HCT116 (cell line): ENCODE measurements around the gene PDE1C. TPM values are rescaled to one million over a fixed set of nuclear protein-coding genes. Genes with fewer than 3 reads are reported as not detected.

Source experiments
- ATAC-seq: fragments of 200-7000 bp; cut with Tn5 transposase; 2 replicates; pipeline ENCODE4 v1.9.1; 2020; ENCODE audit warnings: mild to moderate bottlenecking, moderate library complexity
- BruUV-seq: library from RNA; stranded (reverse); fragments of 400-500 nt; replicated peaks from 2 replicates; lab custom pipeline; 2021; lab: Mats Ljungman, UMichigan
- CTCF ChIA-PET: fragments of 300-600 bp; sonication (Branson Sonifier 250); formaldehyde crosslinking; loops from one replicate; lab custom pipeline; 2021; ENCODE audit warnings: antibody characterized with exemption; lab: Charles Lee
- POLR2A ChIA-PET: fragments of 300-600, 350-600 bp; sonication (Branson Sonifier 250); formaldehyde crosslinking; loops from one replicate; lab custom pipeline; 2021; ENCODE audit warnings: antibody characterized with exemption; lab: Charles Lee
- RAD21 ChIA-PET, 2 experiments: fragments of 300-600 bp; sonication (Branson Sonifier 250); formaldehyde crosslinking; loops; one replicate each; lab custom pipeline; 2023; ENCODE audit warnings: low total read pairs in 2 of 2; ENCODE audit not compliant: uncharacterized antibody in 2 of 2, unreplicated experiment in 2 of 2, low non-redundant PET in 1 of 2; lab: Charles Lee
- DNase-seq: peaks from one replicate; pipeline ENCODE4 v3.0.0-alpha.2; 2010; ENCODE audit warnings: low read depth, low spot score
- H2AFZ ChIP-seq: fragments of 200-600 bp; shearing (Covaris generic), sonication (generic); 2 replicates; pipeline ENCODE4 v1.6.1; 2017; ENCODE audit warnings: low read depth, mixed run types, mixed read lengths, antibody characterized with exemption, low read length; ENCODE audit not compliant: poor library complexity, severe bottlenecking
- H3K27ac ChIP-seq: 2 replicates; pipeline ENCODE4 v1.5.1; 2012; ENCODE audit warnings: low read depth, low read length
- H3K27me3 ChIP-seq: fragments of 200-600 bp; sonication (generic); 2 replicates; pipeline ENCODE4 v1.6.1; 2016; ENCODE audit warnings: mixed run types, low read length, mixed read lengths; ENCODE audit not compliant: insufficient read depth
- H3K36me3 ChIP-seq, 2 experiments: fragments of 200-500 bp in 1 of 2; fragments of 200-600 bp in 1 of 2; sonication (Bioruptor generic) in 1 of 2; sonication (generic) in 1 of 2; 2 replicates each; pipeline versions ENCODE4 v1.5.1 to v1.6.1; 2014 to 2016; ENCODE audit warnings: low read length in 2 of 2, inconsistent platforms in 1 of 2, mixed read lengths in 1 of 2, mixed run types in 1 of 2; ENCODE audit not compliant: insufficient read depth in 2 of 2, control insufficient read depth in 1 of 2
- H3K4me1 ChIP-seq, 2 experiments: fragments of 200-600 bp in 1 of 2; sonication (generic) in 1 of 2; 2 replicates each; pipeline versions ENCODE4 v1.5.1 to v1.6.1; 2012 to 2017; ENCODE audit warnings: low read length in 2 of 2, inconsistent platforms in 1 of 2, mild to moderate bottlenecking in 1 of 2, mixed read lengths in 1 of 2, mixed run types in 1 of 2, moderate library complexity in 1 of 2; ENCODE audit not compliant: insufficient read depth in 2 of 2, control insufficient read depth in 1 of 2
- H3K4me2 ChIP-seq: fragments of 200-600 bp; sonication (generic); 2 replicates; pipeline ENCODE4 v1.6.1; 2017; ENCODE audit warnings: mixed run types, low read length, mixed read lengths
- H3K4me3 ChIP-seq, 2 experiments: fragments of 200-600 bp in 1 of 2; sonication (generic) in 1 of 2; replicated peaks in 1 of 2; 2 replicates each; pipeline ENCODE4 v1.5.1; 2011 to 2016; ENCODE audit warnings: low read length in 2 of 2, control low read depth in 1 of 2, low read depth in 1 of 2, mild to moderate bottlenecking in 1 of 2, mixed read lengths in 1 of 2, mixed run types in 1 of 2
- H3K79me2 ChIP-seq: fragments of 200-600 bp; sonication (generic); 2 replicates; pipeline ENCODE4 v1.6.1; 2017; ENCODE audit warnings: mild to moderate bottlenecking, mixed run types, low read length, moderate library complexity, mixed read lengths; ENCODE audit not compliant: insufficient read depth
- H3K9ac ChIP-seq: fragments of 200-600 bp; sonication (generic); 2 replicates; pipeline ENCODE4 v1.6.1; 2016; ENCODE audit warnings: low read length, mixed read lengths
- H3K9me2 ChIP-seq: fragments of 200-600 bp; sonication (generic), shearing (Covaris generic); 2 replicates; pipeline ENCODE4 v1.6.1; 2017; ENCODE audit warnings: mixed run types, mild to moderate bottlenecking, moderate library complexity; ENCODE audit not compliant: insufficient read depth
- H3K9me3 ChIP-seq, 2 experiments: fragments of 200-500 bp in 1 of 2; fragments of 200-600 bp in 1 of 2; sonication (Bioruptor generic) in 1 of 2; sonication (generic) in 1 of 2; 2 replicates each; pipeline ENCODE4 v1.6.1; 2014 to 2017; ENCODE audit warnings: low read length in 2 of 2, mixed read lengths in 2 of 2, inconsistent platforms in 1 of 2, low read depth in 1 of 2, mild to moderate bottlenecking in 1 of 2, mixed run types in 1 of 2, moderate library complexity in 1 of 2; ENCODE audit not compliant: control insufficient read depth in 1 of 2, insufficient read depth in 1 of 2
- H4K20me1 ChIP-seq: fragments of 200-600 bp; sonication (generic), shearing (Covaris generic); 2 replicates; pipeline ENCODE4 v1.6.1; 2017; ENCODE audit warnings: mixed run types, mild to moderate bottlenecking, moderate library complexity; ENCODE audit not compliant: insufficient read depth
- CBX3 ChIP-seq: IDR thresholded peaks from 2 replicates; pipeline ENCODE4 v1.6.1; 2012; ENCODE audit warnings: low read depth
- CEBPB ChIP-seq: IDR thresholded peaks from 2 replicates; pipeline ENCODE4 v1.6.1; 2012; ENCODE audit warnings: low read depth
- ELF1 ChIP-seq: IDR thresholded peaks from 2 replicates; pipeline ENCODE4 v1.6.1; 2012; ENCODE audit warnings: low read depth, borderline replicate concordance
- EZH2 ChIP-seq: fragments of 200-600 bp; sonication (generic); IDR thresholded peaks from 2 replicates; pipeline ENCODE4 v1.6.1; 2017; ENCODE audit warnings: antibody characterized with exemption, mixed run types
- FOSL1 ChIP-seq: IDR thresholded peaks from 2 replicates; pipeline ENCODE4 v1.6.1; 2012; ENCODE audit warnings: low read depth
- JUND ChIP-seq: IDR thresholded peaks from 2 replicates; pipeline ENCODE4 v1.6.1; 2012
- POLR2A ChIP-seq: IDR thresholded peaks from 2 replicates; pipeline ENCODE4 v1.7.0; 2011; ENCODE audit warnings: borderline replicate concordance; ENCODE audit not compliant: insufficient read depth, insufficient read length; ENCODE audit errors: extremely low read depth
- POLR2AphosphoS5 ChIP-seq: IDR thresholded peaks from 2 replicates; pipeline ENCODE4 v1.6.1; 2011; ENCODE audit warnings: mild to moderate bottlenecking, low read depth, low read length, moderate library complexity
- RAD21 ChIP-seq: IDR thresholded peaks from 2 replicates; pipeline ENCODE4 v1.6.1; 2012; ENCODE audit warnings: low read depth, mild to moderate bottlenecking
- SIN3A ChIP-seq: IDR thresholded peaks from 2 replicates; pipeline ENCODE4 v1.6.1; 2012; ENCODE audit warnings: low read depth
- SP1 ChIP-seq: IDR thresholded peaks from 2 replicates; pipeline ENCODE4 v1.6.1; 2012; ENCODE audit warnings: low read depth
- SRF ChIP-seq: IDR thresholded peaks from 2 replicates; pipeline ENCODE4 v1.6.1; 2012; ENCODE audit warnings: low read depth
- TCF7L2 ChIP-seq: IDR thresholded peaks from 2 replicates; pipeline ENCODE4 v1.7.0; 2011; ENCODE audit warnings: borderline replicate concordance, inconsistent platforms; ENCODE audit not compliant: insufficient read depth, insufficient read length; ENCODE audit errors: extremely low read depth
- ZFX ChIP-seq: fragments of 450-650 bp; IDR thresholded peaks from 2 replicates; pipeline ENCODE4 v1.6.1; 2017
- ZNF274 ChIP-seq: fragments of 200-500 bp; sonication (Bioruptor generic); IDR thresholded peaks from 2 replicates; pipeline ENCODE4 v1.6.1; 2014; ENCODE audit warnings: mild to moderate bottlenecking, low read depth, low read length, inconsistent platforms
- intact Hi-C: fragments of 100-400 bp; cut with micrococcal nuclease; formaldehyde crosslinking; loops from 2 replicates; pipeline ENCODE4 v1.10.0; 2022
- total RNA-seq: library from RNA; stranded (reverse); gene quantifications from one replicate; pipeline ENCODE4 v1.2.1, GENCODE V29; 2021; ENCODE audit not compliant: unreplicated experiment
- TF ChIP-seq, protein P1 (sequence below): IDR thresholded peaks from 2 replicates; pipeline ENCODE4 v1.6.1; 2012
- TF ChIP-seq, protein P2 (sequence below): IDR thresholded peaks from 2 replicates; pipeline ENCODE4 v1.6.1; 2012

PDE1C gene
- total RNA-seq, 1 experiment from 2014 or later, result 0.17 TPM

DNA sequence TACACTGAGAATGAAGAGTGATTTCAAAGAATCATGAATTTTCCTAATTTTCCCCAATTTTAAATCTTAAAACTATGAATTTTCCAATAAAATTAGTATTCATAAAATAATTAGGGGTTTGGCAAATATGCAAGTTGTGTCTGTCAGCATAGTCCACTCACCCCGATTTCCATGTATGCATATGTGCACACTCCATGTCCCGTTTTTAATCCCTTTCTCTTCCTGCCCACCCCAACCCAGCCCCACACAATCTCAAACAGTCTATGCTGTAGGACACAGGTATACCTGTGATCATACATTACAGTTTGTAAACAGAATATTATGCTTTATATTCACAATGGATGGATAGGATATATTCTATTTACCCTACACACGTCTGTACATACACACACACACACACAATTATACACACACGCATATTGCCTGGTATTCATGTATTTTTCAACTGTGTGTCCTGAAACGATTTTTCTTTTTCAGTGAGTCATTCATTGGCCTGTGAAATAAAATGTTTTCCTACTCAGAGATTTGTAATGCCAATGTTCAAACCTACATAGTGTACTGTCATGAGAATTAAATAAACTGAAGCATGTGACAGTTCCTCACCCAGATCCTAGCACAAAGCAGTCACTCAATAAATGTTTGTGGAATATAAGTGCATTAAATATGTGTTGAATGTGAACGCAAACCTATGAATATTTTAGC is 144.3 kb downstream of the PDE1C start (continued):
- TF ChIP-seq CBX3 (no peak), CEBPB (no peak), POLR2A (no peak), POLR2AphosphoS5 (no peak)
- TF ChIP-seq, protein P1, sequence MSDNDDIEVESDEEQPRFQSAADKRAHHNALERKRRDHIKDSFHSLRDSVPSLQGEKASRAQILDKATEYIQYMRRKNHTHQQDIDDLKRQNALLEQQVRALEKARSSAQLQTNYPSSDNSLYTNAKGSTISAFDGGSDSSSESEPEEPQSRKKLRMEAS, result no peak

DNA sequence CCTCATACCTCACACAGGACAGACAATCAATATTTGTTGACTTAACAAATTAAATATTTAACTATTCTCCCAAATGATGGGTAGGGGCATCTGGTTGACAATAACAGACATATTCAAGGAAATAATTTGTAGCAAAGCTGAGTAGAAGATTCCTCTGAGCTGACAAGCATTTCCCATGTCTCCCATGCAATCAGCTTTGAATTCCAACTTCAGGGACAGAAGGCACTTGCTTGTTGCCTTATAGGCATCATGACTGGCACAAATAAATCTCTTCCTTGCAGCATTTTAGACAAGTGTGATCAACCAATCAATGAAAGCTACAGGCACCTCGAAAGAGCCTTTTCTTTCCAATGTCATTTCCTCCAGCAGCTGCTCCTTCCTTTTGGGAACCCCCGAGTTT is 146.0 kb downstream of the PDE1C start:
- Histone ChIP-seq H3K9ac (no peak overlapping the region), H3K79me2 (no peaks in the 10 kb centered on the region), H3K9me2 (no peaks in the 10 kb centered on the region), H2AFZ (no peak overlapping the region), H3K4me3 (no peak overlapping the region), H3K36me3 (no peaks in the 10 kb centered on the region), H4K20me1 (no peaks in the 10 kb centered on the region), H3K27me3 (0 out of 2 replicates have a peak, but pooled peaks cover 5% of the 10 kb centered on the region), H3K27ac (no peak overlapping the region), H3K4me1 (no peaks in the 10 kb centered on the region), H3K4me2 (no peak overlapping the region), H3K9me3 (no peaks in the 10 kb centered on the region)
- intact Hi-C loops, result no loop called here
- ChIA-PET POLR2A (no interaction called here), CTCF (no interaction called here), RAD21 (no interaction called here)
- TF ChIP-seq FOSL1 (no peak), CEBPB (no peak), SP1 (no peak)
- DNase-seq (no peak), ATAC-seq (no peak)
- no TSS peak for BruUV-seq

DNA sequence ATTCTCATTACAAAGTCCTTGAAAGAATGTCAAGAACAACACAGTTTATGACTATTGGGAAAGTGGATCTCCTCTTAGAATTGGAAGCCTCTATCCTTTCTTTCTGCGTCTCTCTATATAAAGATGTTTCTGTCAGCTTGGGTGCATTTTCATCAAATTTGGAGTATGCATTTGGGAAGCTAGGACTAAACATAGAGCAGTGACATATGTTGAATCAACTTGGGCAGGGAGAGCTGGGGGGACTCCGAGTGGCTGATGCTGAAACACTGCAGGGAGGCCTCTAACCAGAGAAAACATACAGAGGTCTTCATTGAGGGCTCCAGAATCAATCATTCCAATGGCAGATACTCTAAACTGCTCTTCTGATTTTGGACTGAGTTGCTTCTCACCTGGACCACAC is 147.4 kb downstream of the PDE1C start:
- 0 out of 2 replicates have a peak, but pooled peaks cover 5% of the 10 kb centered on the region for H3K27me3 ChIP-seq
- no peak overlapping the region for H3K4me2 ChIP-seq
- no peaks in the 10 kb centered on the region for H3K9me2 ChIP-seq
- no peaks in the 10 kb centered on the region for H4K20me1 ChIP-seq
- POLR2A ChIA-PET, result no interaction called here
- no peaks in the 10 kb centered on the region for H3K4me1 ChIP-seq
- DNase-seq, result no peak
- no peaks in the 10 kb centered on the region for H3K79me2 ChIP-seq
- H3K27ac ChIP-seq, result no peak overlapping the region
- H3K9ac ChIP-seq, result no peak overlapping the region
- CTCF ChIA-PET, result no interaction called here
- intact Hi-C loops, result no loop called here
- H3K36me3 ChIP-seq, result no peaks in the 10 kb centered on the region
- no TSS peak for BruUV-seq
- H2AFZ ChIP-seq, result no peak overlapping the region
- RAD21 ChIA-PET, result no interaction called here
- ATAC-seq, result no peak
- H3K4me3 ChIP-seq, result no peak overlapping the region
- TF ChIP-seq SIN3A (no peak), TCF7L2 (no peak), POLR2A (no peak), ZNF274 (no peak), CBX3 (no peak), ELF1 (no peak), ZFX (no peak), EZH2 (no peak), SRF (no peak), CEBPB (no peak), JUND (no peak), FOSL1 (no peak), RAD21 (no peak), POLR2AphosphoS5 (no peak), SP1 (no peak)
- TF ChIP-seq, protein P2, sequence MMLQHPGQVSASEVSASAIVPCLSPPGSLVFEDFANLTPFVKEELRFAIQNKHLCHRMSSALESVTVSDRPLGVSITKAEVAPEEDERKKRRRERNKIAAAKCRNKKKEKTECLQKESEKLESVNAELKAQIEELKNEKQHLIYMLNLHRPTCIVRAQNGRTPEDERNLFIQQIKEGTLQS, result no peak
- no peaks in the 10 kb centered on the region for H3K9me3 ChIP-seq
